Fibroblast of the aortic adventitia (primary cell): Measurements from ENCODE around the gene TSEN34. TPM values are rescaled to one million over a fixed set of nuclear protein-coding genes. Genes with fewer than 3 reads are reported as not detected.
A peak's percentile ranks its signal among the peaks of the same experiment; 100 is the strongest.
"Not testable (repeated sequence)": the region's sequence is repeated elsewhere in the genome, so short reads cannot be mapped to it uniquely, and the experiment has no call there.

ENCODE experiments used
- DNase-seq: peaks from one replicate; pipeline ENCODE4 v3.0.0-alpha.2; 2010; ENCODE audit warnings: low read depth
- H3K4me3 ChIP-seq: 2 replicates; pipeline ENCODE4 v1.5.1; 2011; ENCODE audit warnings: low read depth, mild to moderate bottlenecking, control low read depth, low read length, moderate library complexity
- CTCF ChIP-seq: IDR thresholded peaks from 2 replicates; pipeline ENCODE4 v1.5.1; 2011; ENCODE audit warnings: mild to moderate bottlenecking, low read length, control low read depth, inconsistent platforms; ENCODE audit not compliant: insufficient read depth
- total RNA-seq: library from RNA; depleted of rRNA; stranded (reverse); fragments of >200 nt; gene quantifications from 2 replicates; pipeline ENCODE4 v1.2.3, GENCODE V29; 2012; ENCODE audit warnings: low replicate concordance

The TSEN34 gene
- total RNA-seq, 1 donor, result 42.8 TPM

GRCh38 chr19:54188215-54188871, 2.8 kb upstream of the TSEN34 start:
- peak overlapping the region; percentile 79 for H3K4me3 ChIP-seq
- peak; percentile 56 for DNase-seq
- TF ChIP-seq CTCF, result no peak

- H3K4me3 ChIP-seq, result peak within 1 kb of the TSS; percentile 80
- no peak for DNase-seq
- TF ChIP-seq CTCF, result no peak
These were observed 1.9 kb upstream of the TSEN34 start, which contains the start of gene MBOAT7 for GRCh38 chr19:54189145-54189734. TSS of gene MBOAT7 (minus strand) at chr19:54189580. CDS start at chr19:54188508, 1,072 bp downstream.

GRCh38 chr19:54189735-54190502, 1.2 kb upstream of the TSEN34 start:
- peak; percentile 100 for DNase-seq
- TF ChIP-seq CTCF, result no peak
- peak overlapping the region; percentile 80 for H3K4me3 ChIP-seq

DNA sequence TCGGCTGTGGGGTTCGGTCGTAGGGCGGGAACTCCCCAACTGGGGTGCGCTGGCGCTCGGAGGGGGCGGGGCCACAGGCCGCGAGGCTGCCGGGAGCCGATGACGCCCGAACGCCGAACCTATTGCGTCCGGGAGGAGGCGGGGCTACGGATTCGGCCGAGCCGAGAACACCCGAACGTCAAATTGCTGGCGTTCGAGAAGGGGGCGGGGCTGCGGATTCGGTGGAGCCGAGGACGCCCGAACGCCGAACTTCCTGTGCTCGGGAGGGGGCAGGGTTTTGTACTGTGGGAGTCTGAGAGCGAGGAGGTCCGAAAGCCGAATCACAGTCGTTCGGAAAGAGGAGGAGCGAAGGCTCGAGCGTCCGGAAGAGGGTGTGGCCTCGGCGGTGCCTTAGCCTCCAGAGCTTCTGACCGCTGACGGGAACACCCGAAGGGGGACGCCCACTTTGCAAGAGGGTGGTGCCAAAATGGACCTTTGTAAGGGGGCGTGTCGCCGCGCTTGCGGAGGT, 551 bp upstream of the TSEN34 start:
- TF ChIP-seq CTCF, result no peak
- peak overlapping the region; percentile 86 for H3K4me3 ChIP-seq
- peak; percentile 99 for DNase-seq

- TF ChIP-seq CTCF, result no peak
- peak overlapping the region; percentile 86 for H3K4me3 ChIP-seq
- DNase-seq, result no peak
These were observed 824 bp downstream of the TSEN34 start for GRCh38 chr19:54191811-54192453.

DNA sequence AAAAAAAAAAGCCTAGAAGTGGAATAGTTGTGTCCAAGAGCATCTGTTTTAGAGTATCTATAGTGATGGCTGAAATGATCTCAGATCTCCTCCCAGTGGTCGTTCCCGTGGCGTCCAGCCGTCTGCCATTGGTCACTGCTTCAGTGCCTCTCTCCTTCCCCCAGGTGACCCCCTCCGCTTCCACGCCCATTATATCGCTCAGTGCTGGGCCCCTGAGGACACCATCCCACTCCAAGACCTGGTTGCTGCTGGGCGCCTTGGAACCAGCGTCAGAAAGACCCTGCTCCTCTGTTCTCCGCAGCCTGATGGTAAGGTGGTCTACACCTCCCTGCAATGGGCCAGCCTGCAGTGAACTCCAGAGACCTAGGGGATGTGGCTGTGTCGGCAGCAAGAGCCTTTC, 1.9 kb downstream of the TSEN34 start:
- TF ChIP-seq CTCF, result no peak
- no peak for DNase-seq
- H3K4me3 ChIP-seq, result no peak overlapping the region

GRCh38 chr19:54194463-54194862, 3.4 kb downstream of the TSEN34 start:
- not testable (repeated sequence) for DNase-seq, H3K4me3 ChIP-seq
